K562 (cell line): Measurements from ENCODE around the gene NIPAL3. TPM values are rescaled to one million over a fixed set of nuclear protein-coding genes. Genes with fewer than 3 reads are reported as not detected.

ENCODE experiments used
- ARNT ChIP-seq, 2 experiments: fragments of 450-650 bp; IDR thresholded peaks; 2 replicates each; pipeline ENCODE4 v1.6.1; 2016; ENCODE audit warnings: mild to moderate bottlenecking in 1 of 2
- FOXJ2 ChIP-seq: fragments of 200-800 bp; sonication (Bioruptor generic); IDR thresholded peaks from 2 replicates; pipeline ENCODE4 v1.6.1; 2016; ENCODE audit warnings: missing genetic modification characterization, missing compliant biosample characterization
- HNRNPK ChIP-seq: fragments of 200-400 bp; formaldehyde crosslinking; IDR thresholded peaks from one replicate; pipeline ENCODE4 v1.6.1; 2018; ENCODE audit warnings: mild to moderate bottlenecking, low read depth, low read length; ENCODE audit not compliant: poor library complexity, severe bottlenecking
- HSF4 ChIP-seq: fragments of 250-450 bp; sonication (Bioruptor Pico); IDR thresholded peaks from 2 replicates; pipeline ENCODE4 v2.1.2; 2022; ENCODE audit warnings: mild to moderate bottlenecking, moderate library complexity, borderline replicate concordance
- KLF6 ChIP-seq: fragments of 250-450 bp; sonication (Bioruptor Pico); IDR thresholded peaks from 2 replicates; pipeline ENCODE4 v1.4.0; 2020; ENCODE audit warnings: mild to moderate bottlenecking, moderate library complexity, borderline replicate concordance
- MAFG ChIP-seq: fragments of 450-650 bp; conservative IDR thresholded peaks from 2 replicates; pipeline ENCODE4 v1.6.1; 2016; ENCODE audit warnings: missing genetic modification characterization, missing compliant biosample characterization
- MBD1 ChIP-seq: fragments of 250-450 bp; sonication (Bioruptor Pico); IDR thresholded peaks from 2 replicates; pipeline ENCODE4 v1.8.0; 2022; ENCODE audit warnings: inconsistent platforms
- RAD21 ChIP-seq, 2 experiments: fragments of 250-450 bp in 1 of 2; fragments of 450-650 bp in 1 of 2; sonication (Bioruptor Pico) in 1 of 2; formaldehyde crosslinking in 1 of 2; IDR thresholded peaks in 1 of 2; conservative IDR thresholded peaks in 1 of 2; 2 replicates each; pipeline versions ENCODE4 v1.4.0 to v1.8.0; 2020 to 2022; ENCODE audit warnings: mild to moderate bottlenecking in 2 of 2, moderate library complexity in 1 of 2
- RNF2 ChIP-seq: sonication (generic); IDR thresholded peaks from 2 replicates; pipeline ENCODE4 v1.6.1; 2016
- SAFB ChIP-seq: fragments of 200-400 bp; formaldehyde crosslinking; IDR thresholded peaks from 2 replicates; pipeline ENCODE4 v1.6.1; 2017; ENCODE audit warnings: low read depth, low read length, borderline replicate concordance
- SP1 ChIP-seq: sonication (generic); formaldehyde crosslinking; IDR thresholded peaks from 2 replicates; pipeline ENCODE4 v1.8.1; 2022; ENCODE audit warnings: mild to moderate bottlenecking, missing genetic modification reagents
- STAG1 ChIP-seq: sonication (generic); formaldehyde crosslinking; IDR thresholded peaks from 2 replicates; pipeline ENCODE4 v1.5.0; 2020; ENCODE audit warnings: missing genetic modification reagents, borderline replicate concordance
- TAF15 ChIP-seq: fragments of 200-400 bp; formaldehyde crosslinking; IDR thresholded peaks from 2 replicates; pipeline ENCODE4 v1.6.1; 2017; ENCODE audit warnings: mild to moderate bottlenecking, low read depth, low read length, moderate library complexity
- TCF7L2 ChIP-seq: fragments of 150-350 bp; IDR thresholded peaks from 2 replicates; pipeline ENCODE4 v1.6.1; 2016; ENCODE audit warnings: low read depth, mild to moderate bottlenecking, low read length, moderate library complexity
- ZNF121 ChIP-seq: sonication (generic); formaldehyde crosslinking; conservative IDR thresholded peaks from 2 replicates; pipeline ENCODE4 v1.8.0; 2022; ENCODE audit warnings: missing genetic modification reagents
- ZNF274 ChIP-seq: IDR thresholded peaks from 2 replicates; pipeline ENCODE4 v1.6.1; 2011; ENCODE audit warnings: low read depth, mild to moderate bottlenecking, low read length, moderate library complexity, borderline replicate concordance
- ZNF717 ChIP-seq: fragments of 250-450 bp; sonication (Bioruptor Pico); IDR thresholded peaks from 2 replicates; pipeline ENCODE4 v1.5.0; 2021
- ZNF764 ChIP-seq: fragments of 250-450 bp; sonication (Bioruptor Pico); IDR thresholded peaks from 2 replicates; pipeline ENCODE4 v1.4.0; 2020; ENCODE audit warnings: low read depth, mild to moderate bottlenecking, moderate library complexity
- polyA plus RNA-seq, 8 experiments: library from polyadenylated mRNA; depleted of rRNA in 4 of 8; stranded (reverse) in 5 of 8; unstranded in 3 of 8; fragments of >200 nt; fragmentation: Nextera tagmentation in 2 of 8; fragmentation: Illumina TruSeq in 1 of 8; extraction: Ambion mirVana in 2 of 8; extraction: Trizol in 1 of 8; gene quantifications; 2 replicates each; pipeline versions ENCODE4 v1.2.1 to v1.2.3, GENCODE V29; 2011 to 2014; ENCODE audit warnings: inconsistent platforms in 1 of 8, missing spikeins in 1 of 8
- total RNA-seq, 7 experiments: library from RNA; depleted of rRNA in 6 of 7; stranded (reverse); fragments of >200 nt in 6 of 7; fragmentation: Illumina TruSeq in 2 of 7; extraction: Trizol in 2 of 7; gene quantifications; 2 replicates each; pipeline versions ENCODE4 v1.2.1 to v1.2.3, GENCODE V29; 2011 to 2021; ENCODE audit warnings: low replicate concordance in 1 of 7
- TF ChIP-seq, protein P1 (sequence below): fragments of 450-650 bp; IDR thresholded peaks from 2 replicates; pipeline ENCODE4 v1.6.1; 2016; ENCODE audit warnings: low read depth

The NIPAL3 gene
- total and polyA plus RNA-seq, 9 of the 15 experiments (the other 6 are each of a cell fraction or from before 2014, with no cell fraction given): 10.5 to 26.3 (median 16.0) TPM

- TF ChIP-seq STAG1 (CRISPR knock-in tag) (no peak), KLF6 (0 out of 2 replicates have a peak, but pooled peaks have one; percentile 10), RAD21 (CRISPR knock-in tag; conservative IDR thresholded peaks at IDR 0.05 in 1 of 2, IDR thresholded peaks at IDR 0.05 in 1 of 2) (no peak), RNF2 (0 out of 2 replicates have a peak, but pooled peaks have one; percentile 10), TAF15 (no peak), ZNF121 (CRISPR knock-in tag) (no peak), FOXJ2 (tag) (peak; percentile 71), HNRNPK (no peak), TCF7L2 (0 out of 2 replicates have a peak, but pooled peaks have one; percentile 32), ARNT (IDR thresholded peaks at IDR 0.05) (peak in 1 of 2 experiments; percentile 64; a peak in 1 of 4 replicates), SP1 (CRISPR knock-in tag) (no peak; the same call in 1 of the 2 replicates), MBD1 (CRISPR knock-in tag) (0 out of 2 replicates have a peak, but pooled peaks have one; percentile 86), ZNF764 (CRISPR knock-in tag) (no peak), SAFB (no peak), MAFG (tag) (no peak), HSF4 (no peak), ZNF274 (no peak), ZNF717 (CRISPR knock-in tag) (no peak)
- TF ChIP-seq, protein P1, sequence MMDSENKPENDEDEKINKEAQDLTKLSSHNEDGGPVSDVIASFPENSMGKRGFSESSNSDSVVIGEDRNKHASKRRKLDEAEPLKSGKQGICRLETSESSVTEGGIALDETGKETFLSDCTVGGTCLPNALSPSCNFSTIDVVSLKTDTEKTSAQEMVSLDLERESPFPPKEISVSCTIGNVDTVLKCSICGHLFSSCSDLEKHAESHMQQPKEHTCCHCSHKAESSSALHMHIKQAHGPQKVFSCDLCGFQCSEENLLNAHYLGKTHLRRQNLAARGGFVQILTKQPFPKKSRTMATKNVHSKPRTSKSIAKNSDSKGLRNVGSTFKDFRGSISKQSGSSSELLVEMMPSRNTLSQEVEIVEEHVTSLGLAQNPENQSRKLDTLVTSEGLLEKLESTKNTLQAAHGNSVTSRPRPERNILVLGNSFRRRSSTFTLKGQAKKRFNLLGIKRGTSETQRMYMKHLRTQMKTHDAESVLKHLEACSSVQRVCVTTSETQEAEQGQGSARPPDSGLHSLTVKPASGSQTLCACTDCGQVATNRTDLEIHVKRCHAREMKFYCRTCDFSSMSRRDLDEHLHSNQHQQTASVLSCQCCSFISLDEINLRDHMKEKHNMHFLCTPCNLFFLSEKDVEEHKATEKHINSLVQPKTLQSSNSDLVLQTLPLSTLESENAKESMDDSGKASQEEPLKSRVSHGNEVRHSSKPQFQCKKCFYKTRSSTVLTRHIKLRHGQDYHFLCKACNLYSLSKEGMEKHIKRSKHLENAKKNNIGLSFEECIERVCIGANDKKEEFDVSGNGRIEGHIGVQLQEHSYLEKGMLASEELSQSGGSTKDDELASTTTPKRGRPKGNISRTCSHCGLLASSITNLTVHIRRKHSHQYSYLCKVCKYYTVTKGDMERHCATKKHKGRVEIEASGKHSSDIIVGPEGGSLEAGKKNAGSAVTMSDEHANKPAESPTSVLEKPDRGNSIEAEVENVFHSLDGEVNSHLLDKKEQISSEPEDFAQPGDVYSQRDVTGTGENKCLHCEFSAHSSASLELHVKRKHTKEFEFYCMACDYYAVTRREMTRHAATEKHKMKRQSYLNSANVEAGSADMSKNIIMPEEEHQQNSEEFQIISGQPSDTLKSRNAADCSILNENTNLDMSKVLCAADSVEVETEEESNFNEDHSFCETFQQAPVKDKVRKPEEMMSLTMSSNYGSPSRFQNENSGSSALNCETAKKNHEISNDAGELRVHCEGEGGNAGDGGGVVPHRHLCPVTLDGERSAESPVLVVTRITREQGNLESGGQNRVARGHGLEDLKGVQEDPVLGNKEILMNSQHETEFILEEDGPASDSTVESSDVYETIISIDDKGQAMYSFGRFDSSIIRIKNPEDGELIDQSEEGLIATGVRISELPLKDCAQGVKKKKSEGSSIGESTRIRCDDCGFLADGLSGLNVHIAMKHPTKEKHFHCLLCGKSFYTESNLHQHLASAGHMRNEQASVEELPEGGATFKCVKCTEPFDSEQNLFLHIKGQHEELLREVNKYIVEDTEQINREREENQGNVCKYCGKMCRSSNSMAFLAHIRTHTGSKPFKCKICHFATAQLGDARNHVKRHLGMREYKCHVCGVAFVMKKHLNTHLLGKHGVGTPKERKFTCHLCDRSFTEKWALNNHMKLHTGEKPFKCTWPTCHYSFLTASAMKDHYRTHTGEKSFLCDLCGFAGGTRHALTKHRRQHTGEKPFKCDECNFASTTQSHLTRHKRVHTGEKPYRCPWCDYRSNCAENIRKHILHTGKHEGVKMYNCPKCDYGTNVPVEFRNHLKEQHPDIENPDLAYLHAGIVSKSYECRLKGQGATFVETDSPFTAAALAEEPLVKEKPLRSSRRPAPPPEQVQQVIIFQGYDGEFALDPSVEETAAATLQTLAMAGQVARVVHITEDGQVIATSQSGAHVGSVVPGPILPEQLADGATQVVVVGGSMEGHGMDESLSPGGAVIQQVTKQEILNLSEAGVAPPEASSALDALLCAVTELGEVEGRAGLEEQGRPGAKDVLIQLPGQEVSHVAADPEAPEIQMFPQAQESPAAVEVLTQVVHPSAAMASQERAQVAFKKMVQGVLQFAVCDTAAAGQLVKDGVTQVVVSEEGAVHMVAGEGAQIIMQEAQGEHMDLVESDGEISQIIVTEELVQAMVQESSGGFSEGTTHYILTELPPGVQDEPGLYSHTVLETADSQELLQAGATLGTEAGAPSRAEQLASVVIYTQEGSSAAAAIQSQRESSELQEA: no peak
Measured at GRCh38 chr1:24413350-24414163, 2.0 kb upstream of the NIPAL3 start, which contains the start of gene STPG1 (continued).
